Caco-2 (cell line): ENCODE data around the gene CPT1B. TPM values are rescaled to one million over a fixed set of nuclear protein-coding genes. Genes with fewer than 3 reads are reported as not detected.
A peak's percentile ranks its signal among the peaks of the same experiment; 100 is the strongest.

Experiments
- BruUV-seq: library from RNA; stranded (reverse); fragments of 400-500 nt; replicated peaks from 2 replicates; lab custom pipeline; 2021; lab: Mats Ljungman, UMichigan
- CTCF ChIA-PET: fragments of 300-600 bp; sonication (Branson Sonifier 250); formaldehyde crosslinking; loops from one replicate; lab custom pipeline; 2022; ENCODE audit warnings: antibody characterized with exemption; lab: Charles Lee
- POLR2A ChIA-PET: fragments of 300-600 bp; sonication (Branson Sonifier 250); formaldehyde crosslinking; loops from one replicate; lab custom pipeline; 2022; ENCODE audit warnings: antibody characterized with exemption; lab: Charles Lee
- DNase-seq, 2 experiments: peaks; one replicate each; pipeline versions ENCODE4 v3.0.0 to v3.0.0-alpha.2; 2020 to 2022
- H3K27me3 ChIP-seq: replicated peaks from 2 replicates; pipeline ENCODE4 v1.6.0; 2011; ENCODE audit warnings: low read length; ENCODE audit not compliant: control insufficient read depth, insufficient read depth
- H3K36me3 ChIP-seq: 2 replicates; pipeline ENCODE4 v1.5.1; 2011; ENCODE audit warnings: low read length; ENCODE audit not compliant: control insufficient read depth, insufficient read depth
- H3K4me1 ChIP-seq: fragments of 250-450 bp; sonication (Bioruptor Pico); 2 replicates; pipeline ENCODE4 v1.5.1; 2020; ENCODE audit warnings: mild to moderate bottlenecking
- H3K4me3 ChIP-seq: 2 replicates; pipeline ENCODE4 v1.5.1; 2011; ENCODE audit warnings: low read depth, mild to moderate bottlenecking, control low read depth, low read length
- H3K9me3 ChIP-seq: fragments of 250-450 bp; sonication (Bioruptor Pico); 2 replicates; pipeline ENCODE4 v1.5.1; 2020; ENCODE audit warnings: mild to moderate bottlenecking, moderate library complexity
- H3K27ac Mint-ChIP-seq: one replicate; pipeline ENCODE4 v1.8.0; 2022; ENCODE audit warnings: mixed read lengths; ENCODE audit not compliant: unreplicated experiment
- H3K27me3 Mint-ChIP-seq: one replicate; pipeline ENCODE4 v1.8.0; 2022; ENCODE audit warnings: mixed read lengths; ENCODE audit not compliant: insufficient read depth, unreplicated experiment
- H3K36me3 Mint-ChIP-seq: one replicate; pipeline ENCODE4 v1.8.0; 2022; ENCODE audit warnings: mild to moderate bottlenecking, mixed read lengths; ENCODE audit not compliant: insufficient read depth, unreplicated experiment
- H3K4me1 Mint-ChIP-seq: one replicate; pipeline ENCODE4 v1.8.0; 2022; ENCODE audit warnings: low read depth, mixed read lengths; ENCODE audit not compliant: unreplicated experiment
- H3K4me3 Mint-ChIP-seq: one replicate; pipeline ENCODE4 v1.8.0; 2022; ENCODE audit warnings: mild to moderate bottlenecking, moderate library complexity, mixed read lengths; ENCODE audit not compliant: unreplicated experiment
- H3K9me3 Mint-ChIP-seq: one replicate; pipeline ENCODE4 v1.8.0; 2022; ENCODE audit warnings: mixed read lengths; ENCODE audit not compliant: unreplicated experiment
- intact Hi-C: fragments of 100-400 bp; cut with micrococcal nuclease; formaldehyde crosslinking; loops from one replicate; pipeline ENCODE4 v1.10.0; 2022; ENCODE audit not compliant: unreplicated experiment
- total RNA-seq: library from RNA; stranded (reverse); gene quantifications from 2 replicates; pipeline ENCODE4 v1.2.3, GENCODE V29; 2022
- TF ChIP-seq, protein P1 (sequence below), 2 experiments: fragments of 200-600 bp in 1 of 2; IDR thresholded peaks; 1 replicate in 1 of 2; 2 replicates in 1 of 2; pipeline versions ENCODE4 v1.5.1 to v1.8.0; 2011 to 2022; ENCODE audit warnings: antibody characterized with exemption in 1 of 2, control low read depth in 1 of 2, inconsistent platforms in 1 of 2, low read depth in 1 of 2, low read length in 1 of 2, mild to moderate bottlenecking in 1 of 2, moderate library complexity in 1 of 2; ENCODE audit not compliant: insufficient read depth in 1 of 2, severe bottlenecking in 1 of 2, unreplicated experiment in 1 of 2

CPT1B gene
- total RNA-seq, 1 experiment from 2014 or later, result 19.8 TPM

DNA sequence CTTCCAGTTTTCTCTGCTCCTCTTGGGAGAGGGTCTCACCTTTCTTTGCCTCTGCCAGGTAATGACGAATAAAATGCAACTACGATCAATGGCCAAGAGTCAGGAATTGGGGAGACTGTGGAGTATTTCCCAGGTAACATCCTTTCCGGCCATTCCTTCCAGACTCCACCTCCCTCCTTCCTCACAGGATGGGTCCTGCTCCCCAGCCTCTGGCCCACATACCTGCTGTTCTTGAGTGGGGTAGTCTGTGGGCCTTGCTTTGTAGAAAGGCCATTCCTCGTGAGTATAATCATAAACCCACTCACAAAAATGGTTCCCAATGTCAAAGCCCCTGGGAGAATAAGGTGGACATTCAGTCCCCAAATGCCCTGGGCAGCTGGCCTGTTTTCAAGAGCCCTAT lies 1.5 kb upstream of the CPT1B start:
- peak overlapping the region; percentile 40 for H3K4me3 Mint-ChIP-seq

GRCh38 chr22:50578776-50579310 lies 616 bp upstream of the CPT1B start:
- ChIA-PET POLR2A (no interaction called here), CTCF (no interaction called here)
- Histone ChIP-seq H3K27me3 (no peaks in the 10 kb centered on the region), H3K4me1 (peaks cover 9% of the 10 kb centered on the region), H3K36me3 (peaks cover 1% of the 10 kb centered on the region; the same call in 1 of the 2 replicates), H3K9me3 (no peaks in the 10 kb centered on the region), H3K4me3 (no peak overlapping the region)
- intact Hi-C loops, result no loop called here
- no peak for DNase-seq
- peaks cover 4% of the 10 kb centered on the region for H3K36me3 Mint-ChIP-seq
- no peak overlapping the region for H3K27ac Mint-ChIP-seq
- H3K9me3 Mint-ChIP-seq, result no peaks in the 10 kb centered on the region
- H3K27me3 Mint-ChIP-seq, result no peaks in the 10 kb centered on the region
- BruUV-seq, result no TSS peak
- H3K4me1 Mint-ChIP-seq, result no peaks in the 10 kb centered on the region
- no peak overlapping the region for H3K4me3 Mint-ChIP-seq
- TF ChIP-seq, protein P1, sequence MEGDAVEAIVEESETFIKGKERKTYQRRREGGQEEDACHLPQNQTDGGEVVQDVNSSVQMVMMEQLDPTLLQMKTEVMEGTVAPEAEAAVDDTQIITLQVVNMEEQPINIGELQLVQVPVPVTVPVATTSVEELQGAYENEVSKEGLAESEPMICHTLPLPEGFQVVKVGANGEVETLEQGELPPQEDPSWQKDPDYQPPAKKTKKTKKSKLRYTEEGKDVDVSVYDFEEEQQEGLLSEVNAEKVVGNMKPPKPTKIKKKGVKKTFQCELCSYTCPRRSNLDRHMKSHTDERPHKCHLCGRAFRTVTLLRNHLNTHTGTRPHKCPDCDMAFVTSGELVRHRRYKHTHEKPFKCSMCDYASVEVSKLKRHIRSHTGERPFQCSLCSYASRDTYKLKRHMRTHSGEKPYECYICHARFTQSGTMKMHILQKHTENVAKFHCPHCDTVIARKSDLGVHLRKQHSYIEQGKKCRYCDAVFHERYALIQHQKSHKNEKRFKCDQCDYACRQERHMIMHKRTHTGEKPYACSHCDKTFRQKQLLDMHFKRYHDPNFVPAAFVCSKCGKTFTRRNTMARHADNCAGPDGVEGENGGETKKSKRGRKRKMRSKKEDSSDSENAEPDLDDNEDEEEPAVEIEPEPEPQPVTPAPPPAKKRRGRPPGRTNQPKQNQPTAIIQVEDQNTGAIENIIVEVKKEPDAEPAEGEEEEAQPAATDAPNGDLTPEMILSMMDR (IDR thresholded peaks at IDR 0.05; ENCODE audit: insufficient read depth in 1 of 2, low read depth in 1 of 2, low read length in 1 of 2, severe bottlenecking in 1 of 2, unreplicated experiment in 1 of 2), result no peak

More for the DNA sequence above, 1.5 kb upstream of the CPT1B start:
- Mint-ChIP-seq H3K27me3 (no peaks in the 10 kb centered on the region), H3K9me3 (no peaks in the 10 kb centered on the region), H3K27ac (no peak overlapping the region), H3K4me1 (no peaks in the 10 kb centered on the region), H3K36me3 (peaks cover 4% of the 10 kb centered on the region)
- Histone ChIP-seq H3K4me3 (no peak overlapping the region), H3K9me3 (no peaks in the 10 kb centered on the region), H3K4me1 (peaks cover 17% of the 10 kb centered on the region), H3K36me3 (peaks cover 1% of the 10 kb centered on the region; the same call in 1 of the 2 replicates), H3K27me3 (no peaks in the 10 kb centered on the region)
- intact Hi-C loops, result loop anchor here (5.0 kb wide), 1 partner anchor 52 kb away; the partner anchor contains the start of gene SCO2
- BruUV-seq, result no TSS peak
- ChIA-PET CTCF (no interaction called here), POLR2A (no interaction called here)
- DNase-seq, result no peak
- TF ChIP-seq, protein P1 (IDR thresholded peaks at IDR 0.05; ENCODE audit: insufficient read depth in 1 of 2, low read depth in 1 of 2, low read length in 1 of 2, severe bottlenecking in 1 of 2, unreplicated experiment in 1 of 2), result no peak

- peaks cover under 1% of the 10 kb centered on the region for H3K36me3 Mint-ChIP-seq
- TF ChIP-seq, protein P1 (IDR thresholded peaks at IDR 0.05; ENCODE audit: insufficient read depth in 1 of 2, low read depth in 1 of 2, low read length in 1 of 2, severe bottlenecking in 1 of 2, unreplicated experiment in 1 of 2), result no peak
- ChIA-PET CTCF (no interaction called here), POLR2A (no interaction called here)
- no peaks in the 10 kb centered on the region for H3K9me3 Mint-ChIP-seq
- no peak overlapping the region for H3K27ac Mint-ChIP-seq
- intact Hi-C loops, result no loop called here
- no TSS peak for BruUV-seq
- Histone ChIP-seq H3K36me3 (peaks cover 1% of the 10 kb centered on the region; the same call in 1 of the 2 replicates), H3K27me3 (no peaks in the 10 kb centered on the region), H3K4me1 (peaks cover 6% of the 10 kb centered on the region; the same call in 1 of the 2 replicates), H3K4me3 (no peak overlapping the region), H3K9me3 (no peaks in the 10 kb centered on the region)
- no peak overlapping the region for H3K4me3 Mint-ChIP-seq
- no peaks in the 10 kb centered on the region for H3K4me1 Mint-ChIP-seq
- H3K27me3 Mint-ChIP-seq, result no peaks in the 10 kb centered on the region
- no peak for DNase-seq
Measured at GRCh38 chr22:50577697-50577986, 585 bp downstream of the CPT1B start.
